HEK293 (cell line): ENCODE measurements around the gene USP27X.

Source experiments
- CTCF ChIA-PET: fragments of 350-600 bp; formaldehyde crosslinking; extraction: SDS; loops from one replicate; lab custom pipeline; 2021; ENCODE audit warnings: antibody characterized with exemption; lab: Yijun Ruan, JAX
- POLR2A ChIA-PET: fragments of 300-600 bp; formaldehyde crosslinking; extraction: SDS; loops from one replicate; lab custom pipeline; 2020; ENCODE audit warnings: antibody characterized with exemption, inconsistent platforms; lab: Yijun Ruan, JAX
- H3K27ac ChIP-seq: fragments of 200-500 bp; sonication (Bioruptor generic); 2 replicates; pipeline ENCODE4 v1.5.1; 2014; ENCODE audit warnings: low read depth, low read length, control low read depth, inconsistent platforms; ENCODE audit errors: extremely low read depth
- H3K36me3 ChIP-seq, 2 experiments: fragments of 200-500 bp in 1 of 2; sonication (Bioruptor generic) in 1 of 2; 1 replicate in 1 of 2; 2 replicates in 1 of 2; pipeline ENCODE4 v1.5.1; 2014 to 2017; ENCODE audit warnings: inconsistent platforms in 2 of 2, low read length in 2 of 2; ENCODE audit not compliant: control insufficient read depth in 2 of 2, insufficient read depth in 1 of 2
- H3K4me1 ChIP-seq: fragments of 200-500 bp; sonication (Bioruptor generic); 2 replicates; pipeline ENCODE4 v1.5.1; 2014; ENCODE audit warnings: mild to moderate bottlenecking, low read length, inconsistent platforms; ENCODE audit not compliant: control insufficient read depth, insufficient read depth
- H3K4me3 ChIP-seq: 2 replicates; pipeline ENCODE4 v1.5.1; 2011; ENCODE audit warnings: low read depth, mild to moderate bottlenecking, control low read depth, low read length, moderate library complexity
- H3K9me3 ChIP-seq: fragments of 200-500 bp; sonication (Bioruptor generic); 2 replicates; pipeline ENCODE4 v1.5.1; 2014; ENCODE audit warnings: low read depth, low read length, inconsistent platforms; ENCODE audit not compliant: control insufficient read depth, insufficient read depth
- HOXA7 ChIP-seq: sonication (generic); formaldehyde crosslinking; IDR thresholded peaks from 2 replicates; pipeline ENCODE4 v1.8.1; 2022; ENCODE audit warnings: missing genetic modification reagents, borderline replicate concordance
- RBAK ChIP-seq: fragments of 450-650 bp; formaldehyde crosslinking; IDR thresholded peaks from 2 replicates; pipeline ENCODE4 v1.5.1; 2016; ENCODE audit warnings: missing biosample characterization, missing genetic modification characterization
- REST ChIP-seq: fragments of 450-650 bp; formaldehyde crosslinking; IDR thresholded peaks from 2 replicates; pipeline ENCODE4 v1.5.1; 2016; ENCODE audit warnings: missing biosample characterization, missing genetic modification characterization
- SP3 ChIP-seq: fragments of 450-650 bp; formaldehyde crosslinking; IDR thresholded peaks from 2 replicates; pipeline ENCODE4 v1.5.1; 2016; ENCODE audit warnings: missing biosample characterization, missing genetic modification characterization
- ZBTB10 ChIP-seq: fragments of 450-650 bp; formaldehyde crosslinking; IDR thresholded peaks from 2 replicates; pipeline ENCODE4 v1.5.1; 2016; ENCODE audit warnings: missing biosample characterization, missing genetic modification characterization
- ZFP41 ChIP-seq: fragments of 450-650 bp; formaldehyde crosslinking; IDR thresholded peaks from 2 replicates; pipeline ENCODE4 v1.5.1; 2016; ENCODE audit warnings: missing biosample characterization, missing genetic modification characterization, borderline replicate concordance
- ZNF184 ChIP-seq: fragments of 450-650 bp; IDR thresholded peaks from 2 replicates; pipeline ENCODE4 v1.5.1; 2018; ENCODE audit warnings: missing biosample characterization, mild to moderate bottlenecking, missing genetic modification characterization
- ZNF398 ChIP-seq: fragments of 450-650 bp; formaldehyde crosslinking; IDR thresholded peaks from 2 replicates; pipeline ENCODE4 v1.5.1; 2017; ENCODE audit warnings: missing biosample characterization, missing genetic modification characterization
- ZNF518A ChIP-seq: fragments of 450-650 bp; formaldehyde crosslinking; conservative IDR thresholded peaks from 2 replicates; pipeline ENCODE4 v1.5.1; 2016; ENCODE audit warnings: low read depth, missing biosample characterization, missing genetic modification characterization
- ZNF571 ChIP-seq: fragments of 450-650 bp; formaldehyde crosslinking; IDR thresholded peaks from 2 replicates; pipeline ENCODE4 v1.5.0; 2017; ENCODE audit warnings: missing biosample characterization, missing genetic modification characterization
- ZNF610 ChIP-seq: fragments of 450-650 bp; formaldehyde crosslinking; IDR thresholded peaks from 2 replicates; pipeline ENCODE4 v1.5.1; 2016; ENCODE audit warnings: missing biosample characterization, missing genetic modification characterization, borderline replicate concordance
- ZNF704 ChIP-seq: fragments of 450-650 bp; formaldehyde crosslinking; IDR thresholded peaks from 2 replicates; pipeline ENCODE4 v1.5.1; 2016; ENCODE audit warnings: missing biosample characterization, missing genetic modification characterization
- ZNF707 ChIP-seq: fragments of 450-650 bp; formaldehyde crosslinking; IDR thresholded peaks from 2 replicates; pipeline ENCODE4 v1.5.1; 2016; ENCODE audit warnings: missing biosample characterization, missing genetic modification characterization
- ZNF76 ChIP-seq: fragments of 450-650 bp; formaldehyde crosslinking; IDR thresholded peaks from 2 replicates; pipeline ENCODE4; 2016; ENCODE audit warnings: low read depth, missing biosample characterization, missing genetic modification characterization, borderline replicate concordance
- ZNF792 ChIP-seq: fragments of 450-650 bp; formaldehyde crosslinking; IDR thresholded peaks from 2 replicates; pipeline ENCODE4 v1.5.1; 2016; ENCODE audit warnings: missing biosample characterization, missing genetic modification characterization

USP27X gene

GRCh38 chrX:49858341-49858740 is 20.9 kb upstream of the USP27X start:
- Histone ChIP-seq H3K4me1 (no peaks in the 10 kb centered on the region), H3K27ac (no peak overlapping the region), H3K36me3 (no peaks in the 10 kb centered on the region), H3K9me3 (no peaks in the 10 kb centered on the region), H3K4me3 (no peak overlapping the region)
- CTCF ChIA-PET = interaction anchor here (1.0 to 1.2 kb wide), 2 partner anchors 16 to 57 kb away, joined by 3 to 4 read pairs; no protein-coding TSS in a partner anchor
- POLR2A ChIA-PET = no interaction called here
- TF ChIP-seq ZNF707 (no peak), HOXA7 (CRISPR knock-in tag) (no peak), ZNF792 (tag by site-specific recombination) (no peak), ZNF571 (tag by site-specific recombination) (no peak), SP3 (tag by site-specific recombination) (no peak)

GRCh38 chrX:49859491-49859890 is 19.8 kb upstream of the USP27X start:
- Histone ChIP-seq H3K9me3 (no peaks in the 10 kb centered on the region), H3K27ac (no peak overlapping the region), H3K4me3 (no peak overlapping the region), H3K36me3 (no peaks in the 10 kb centered on the region), H3K4me1 (no peaks in the 10 kb centered on the region)
- TF ChIP-seq RBAK (tag by site-specific recombination) (no peak), ZNF704 (no peak), ZBTB10 (tag by site-specific recombination) (no peak)
- CTCF ChIA-PET = interaction anchor here (0.8 to 1.0 kb wide), 2 partner anchors 17 to 56 kb away, joined by 3 to 4 read pairs; no protein-coding TSS in a partner anchor
- POLR2A ChIA-PET = no interaction called here

GRCh38 chrX:49860867-49861535 is 18.3 kb upstream of the USP27X start:
- Histone ChIP-seq H3K4me3 (no peak overlapping the region), H3K9me3 (no peaks in the 10 kb centered on the region), H3K36me3 (no peaks in the 10 kb centered on the region), H3K4me1 (no peaks in the 10 kb centered on the region), H3K27ac (no peak overlapping the region)
- POLR2A ChIA-PET = no interaction called here
- CTCF ChIA-PET = interaction anchor here (0.9 to 1.3 kb wide), 2 partner anchors 20 to 22 kb away, joined by 5 to 7 read pairs; no protein-coding TSS in a partner anchor
- TF ChIP-seq ZFP41 (no peak), ZNF518A (no peak), ZNF398 (tag by site-specific recombination) (no peak), ZNF76 (tag by site-specific recombination) (no peak), ZNF184 (tag by site-specific recombination) (no peak), ZNF610 (tag by site-specific recombination) (no peak), REST (no peak)
